Hepatocyte (in vitro differentiated cells): ENCODE data around the gene CASTOR2.

Experiments used
- EZH2 ChIP-seq: fragments of 200-600 bp; sonication (generic); IDR thresholded peaks from 2 replicates; pipeline ENCODE4 v1.6.1; 2016; ENCODE audit warnings: antibody characterized with exemption, mild to moderate bottlenecking, borderline replicate concordance
- EZH2phosphoT487 ChIP-seq: fragments of 200-600 bp; sonication (generic); IDR thresholded peaks from one replicate; pipeline ENCODE4 v1.6.1; 2018; ENCODE audit warnings: antibody characterized with exemption, mild to moderate bottlenecking, low read depth, moderate library complexity; ENCODE audit not compliant: unreplicated experiment, severe bottlenecking
- TF ChIP-seq, protein P1 (sequence below): fragments of 200-600 bp; sonication (generic); IDR thresholded peaks from 2 replicates; pipeline ENCODE4 v1.5.1; 2016; ENCODE audit warnings: antibody characterized with exemption, mild to moderate bottlenecking; ENCODE audit not compliant: poor library complexity

DNA sequence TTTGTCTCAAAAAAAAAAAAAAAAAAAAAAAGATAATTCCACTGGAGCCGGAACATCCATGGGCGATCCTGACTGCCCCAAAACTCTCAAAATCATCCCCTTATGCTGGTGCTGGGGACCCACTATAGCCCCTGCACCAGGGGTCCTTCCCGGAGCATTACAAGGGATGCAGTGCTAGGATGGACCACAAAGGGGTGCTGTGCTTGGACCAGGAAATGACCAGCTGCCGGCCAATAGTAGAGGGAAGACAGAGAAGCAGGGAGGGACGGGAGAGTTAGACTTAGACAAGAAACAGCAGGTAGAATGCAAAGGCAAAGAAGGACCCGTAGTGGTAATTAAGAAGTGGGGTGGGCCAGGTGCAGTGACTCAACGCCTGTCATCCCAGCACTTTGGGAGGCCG lies 68.6 kb downstream of the CASTOR2 start:
- TF ChIP-seq, protein P1, sequence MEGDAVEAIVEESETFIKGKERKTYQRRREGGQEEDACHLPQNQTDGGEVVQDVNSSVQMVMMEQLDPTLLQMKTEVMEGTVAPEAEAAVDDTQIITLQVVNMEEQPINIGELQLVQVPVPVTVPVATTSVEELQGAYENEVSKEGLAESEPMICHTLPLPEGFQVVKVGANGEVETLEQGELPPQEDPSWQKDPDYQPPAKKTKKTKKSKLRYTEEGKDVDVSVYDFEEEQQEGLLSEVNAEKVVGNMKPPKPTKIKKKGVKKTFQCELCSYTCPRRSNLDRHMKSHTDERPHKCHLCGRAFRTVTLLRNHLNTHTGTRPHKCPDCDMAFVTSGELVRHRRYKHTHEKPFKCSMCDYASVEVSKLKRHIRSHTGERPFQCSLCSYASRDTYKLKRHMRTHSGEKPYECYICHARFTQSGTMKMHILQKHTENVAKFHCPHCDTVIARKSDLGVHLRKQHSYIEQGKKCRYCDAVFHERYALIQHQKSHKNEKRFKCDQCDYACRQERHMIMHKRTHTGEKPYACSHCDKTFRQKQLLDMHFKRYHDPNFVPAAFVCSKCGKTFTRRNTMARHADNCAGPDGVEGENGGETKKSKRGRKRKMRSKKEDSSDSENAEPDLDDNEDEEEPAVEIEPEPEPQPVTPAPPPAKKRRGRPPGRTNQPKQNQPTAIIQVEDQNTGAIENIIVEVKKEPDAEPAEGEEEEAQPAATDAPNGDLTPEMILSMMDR = peak; percentile 11
- no peak for TF ChIP-seq EZH2
- TF ChIP-seq EZH2phosphoT487 = no peak
